ENCODE results near the gene CDKN2AIP. TPM values are rescaled to one million over a fixed set of nuclear protein-coding genes. Genes with fewer than 3 reads are reported as not detected.

Gene CDKN2AIP
- total RNA-seq, 1 experiment from 2014 or later, result 13.4 TPM

DNA sequence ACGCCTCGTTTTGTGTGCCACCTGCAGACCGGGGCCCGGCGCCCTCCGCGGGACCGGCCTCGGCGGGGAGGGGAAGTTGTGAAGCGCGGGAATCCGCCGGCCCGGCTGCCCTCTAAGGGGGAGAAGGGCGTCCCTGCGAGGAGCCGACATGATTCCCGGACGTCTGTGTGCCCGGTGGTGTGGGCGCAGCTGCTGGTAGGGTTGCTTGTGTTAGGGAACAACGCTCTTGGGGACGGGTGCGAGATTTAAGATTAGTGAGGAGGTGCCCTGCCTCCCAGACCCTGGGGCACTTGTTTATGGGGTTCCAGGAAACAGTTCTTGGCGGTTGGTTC lies 627 bp downstream of the CDKN2AIP start:
- ChIA-PET CTCF (no interaction called here), POLR2A (interaction anchor here (0.6 to 3.0 kb wide), 13 partner anchors 10 to 873 kb away, joined by 3 to 32 read pairs (median 5); partner anchors contain the start of genes ING2, RWDD4, TRAPPC11 and WWC2)
- Mint-ChIP-seq H3K9me3 (ENCODE audit: unreplicated experiment) (no peaks in the 10 kb centered on the region), H3K4me3 (ENCODE audit: unreplicated experiment) (peak overlapping the region; percentile 94), H3K36me3 (ENCODE audit: insufficient read depth, unreplicated experiment) (peaks cover 55% of the 10 kb centered on the region), H3K4me1 (ENCODE audit: insufficient read depth, unreplicated experiment) (peaks cover 21% of the 10 kb centered on the region), H3K27me3 (ENCODE audit: insufficient read depth, unreplicated experiment) (no peaks in the 10 kb centered on the region), H3K27ac (ENCODE audit: low read depth, unreplicated experiment) (peak overlapping the region; percentile 84)
- DNase-seq (ENCODE audit: unreplicated experiment), result no peak
- intact Hi-C loops (cut with micrococcal nuclease), result loop anchor here (2.0 kb wide), 1 partner anchor 60 kb away; the partner anchor contains the start of gene ING2
- TF ChIP-seq, protein P1, sequence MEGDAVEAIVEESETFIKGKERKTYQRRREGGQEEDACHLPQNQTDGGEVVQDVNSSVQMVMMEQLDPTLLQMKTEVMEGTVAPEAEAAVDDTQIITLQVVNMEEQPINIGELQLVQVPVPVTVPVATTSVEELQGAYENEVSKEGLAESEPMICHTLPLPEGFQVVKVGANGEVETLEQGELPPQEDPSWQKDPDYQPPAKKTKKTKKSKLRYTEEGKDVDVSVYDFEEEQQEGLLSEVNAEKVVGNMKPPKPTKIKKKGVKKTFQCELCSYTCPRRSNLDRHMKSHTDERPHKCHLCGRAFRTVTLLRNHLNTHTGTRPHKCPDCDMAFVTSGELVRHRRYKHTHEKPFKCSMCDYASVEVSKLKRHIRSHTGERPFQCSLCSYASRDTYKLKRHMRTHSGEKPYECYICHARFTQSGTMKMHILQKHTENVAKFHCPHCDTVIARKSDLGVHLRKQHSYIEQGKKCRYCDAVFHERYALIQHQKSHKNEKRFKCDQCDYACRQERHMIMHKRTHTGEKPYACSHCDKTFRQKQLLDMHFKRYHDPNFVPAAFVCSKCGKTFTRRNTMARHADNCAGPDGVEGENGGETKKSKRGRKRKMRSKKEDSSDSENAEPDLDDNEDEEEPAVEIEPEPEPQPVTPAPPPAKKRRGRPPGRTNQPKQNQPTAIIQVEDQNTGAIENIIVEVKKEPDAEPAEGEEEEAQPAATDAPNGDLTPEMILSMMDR (IDR thresholded peaks at IDR 0.05; ENCODE audit: unreplicated experiment), result no peak
- no TSS peak for BruUV-seq (replicated peaks)

DNA sequence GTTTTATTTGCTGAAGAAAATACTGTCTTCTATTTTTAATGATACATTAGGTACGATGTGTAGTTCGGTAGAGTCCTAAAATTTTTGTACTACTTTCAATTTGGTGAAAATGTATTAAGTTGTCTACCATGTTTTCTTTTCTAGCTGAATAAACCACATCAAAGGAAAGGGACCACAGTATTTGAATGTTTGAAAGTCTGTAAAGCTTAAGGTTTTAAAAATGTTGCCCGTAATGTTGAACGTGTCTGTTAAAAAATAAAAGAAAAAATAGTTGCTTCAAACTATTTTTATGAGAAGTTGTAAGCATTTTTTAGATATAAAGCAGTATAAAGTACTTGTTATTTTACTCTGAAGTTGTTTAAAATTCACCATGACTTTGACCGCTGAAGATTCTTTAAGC lies 3.2 kb downstream of the CDKN2AIP start:
- POLR2A ChIA-PET, result interaction anchor here (0.6 to 1.4 kb wide), 4 partner anchors 9 to 278 kb away, joined by 3 to 4 read pairs (median 3); no protein-coding TSS in a partner anchor

DNA sequence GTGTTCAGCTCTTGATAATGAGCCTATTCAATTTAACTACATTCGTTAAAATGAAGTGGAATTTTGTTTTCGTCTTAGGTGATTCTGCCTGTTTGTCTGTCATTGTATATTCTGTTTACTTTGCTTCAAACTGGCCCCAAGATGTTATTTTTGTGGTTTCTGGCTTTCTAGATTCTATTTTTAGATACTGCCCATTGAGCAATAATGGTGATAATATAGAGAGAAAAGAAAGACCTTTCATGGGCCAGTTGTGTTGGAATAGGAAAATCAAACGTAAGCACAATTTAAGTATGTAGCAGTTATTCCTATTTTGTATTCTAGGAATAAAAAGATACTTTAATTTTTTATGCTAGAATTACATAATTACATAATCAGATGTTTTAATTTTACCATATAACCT lies 4.0 kb downstream of the CDKN2AIP start:
- TF ChIP-seq, protein P1 (IDR thresholded peaks at IDR 0.05; ENCODE audit: unreplicated experiment), result no peak
- Mint-ChIP-seq H3K4me3 (ENCODE audit: unreplicated experiment) (no peak overlapping the region), H3K4me1 (ENCODE audit: insufficient read depth, unreplicated experiment) (peaks cover 21% of the 10 kb centered on the region), H3K9me3 (ENCODE audit: unreplicated experiment) (no peaks in the 10 kb centered on the region), H3K36me3 (ENCODE audit: insufficient read depth, unreplicated experiment) (peaks cover 74% of the 10 kb centered on the region), H3K27ac (ENCODE audit: low read depth, unreplicated experiment) (peak overlapping the region; percentile 63), H3K27me3 (ENCODE audit: insufficient read depth, unreplicated experiment) (no peaks in the 10 kb centered on the region)
- ChIA-PET CTCF (interaction anchor here (1.0 kb wide), 1 partner anchor 55 kb away, joined by 4 read pairs; no protein-coding TSS in a partner anchor), POLR2A (interaction anchor here (1.2 to 1.3 kb wide), 2 partner anchors 8 to 70 kb away, joined by 3 read pairs; no protein-coding TSS in a partner anchor)
- no TSS peak for BruUV-seq (replicated peaks)
- DNase-seq (ENCODE audit: unreplicated experiment), result no peak
- intact Hi-C loops (cut with micrococcal nuclease), result no loop called here

More for the DNA sequence above, 3.2 kb downstream of the CDKN2AIP start:
- no peak for DNase-seq (ENCODE audit: unreplicated experiment)
- no TSS peak for BruUV-seq (replicated peaks)
- H3K9me3 Mint-ChIP-seq (ENCODE audit: unreplicated experiment), result no peaks in the 10 kb centered on the region
- CTCF ChIA-PET, result interaction anchor here (0.5 to 1.0 kb wide), 2 partner anchors 56 to 220 kb away, joined by 4 read pairs; no protein-coding TSS in a partner anchor
- peak overlapping the region; percentile 63 for H3K27ac Mint-ChIP-seq (ENCODE audit: low read depth, unreplicated experiment)
- H3K4me3 Mint-ChIP-seq (ENCODE audit: unreplicated experiment), result no peak overlapping the region
- H3K27me3 Mint-ChIP-seq (ENCODE audit: insufficient read depth, unreplicated experiment), result no peaks in the 10 kb centered on the region
- peaks cover 21% of the 10 kb centered on the region for H3K4me1 Mint-ChIP-seq (ENCODE audit: insufficient read depth, unreplicated experiment)
- intact Hi-C loops (cut with micrococcal nuclease), result no loop called here
- peaks cover 74% of the 10 kb centered on the region for H3K36me3 Mint-ChIP-seq (ENCODE audit: insufficient read depth, unreplicated experiment)
- TF ChIP-seq, protein P1 (IDR thresholded peaks at IDR 0.05; ENCODE audit: unreplicated experiment), result no peak

DNA sequence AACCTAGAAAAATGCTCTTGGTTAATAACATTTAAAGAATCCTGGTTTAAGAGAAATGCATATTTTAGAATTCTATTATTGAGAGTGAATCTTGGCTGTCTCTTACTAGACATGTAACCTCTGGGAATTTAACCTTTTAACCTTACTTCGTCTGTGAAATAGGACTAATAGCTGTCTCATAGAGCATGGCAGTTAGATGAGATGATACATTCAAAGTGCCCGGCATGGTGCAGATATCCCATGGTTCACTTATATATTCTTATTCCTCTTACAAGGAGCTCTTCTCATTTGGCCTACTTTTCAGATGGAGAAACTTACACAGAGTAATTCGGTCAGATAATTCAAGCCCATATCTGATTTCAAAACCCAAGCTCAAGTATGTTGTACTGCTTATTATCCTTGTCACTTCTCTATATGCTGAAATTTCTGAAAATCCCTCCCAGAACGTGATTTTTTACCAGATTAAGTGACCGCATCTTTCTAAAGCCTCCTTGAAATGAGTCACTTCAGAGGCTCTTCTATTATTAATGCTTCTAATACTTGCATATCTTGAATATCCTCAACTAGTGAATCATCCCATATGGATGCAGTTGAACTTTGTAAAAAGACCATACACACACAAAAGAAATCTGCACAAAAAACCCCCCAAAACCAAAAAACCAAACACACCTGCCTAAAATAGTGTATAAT lies 4.9 kb downstream of the CDKN2AIP start:
- Mint-ChIP-seq H3K27ac (ENCODE audit: low read depth, unreplicated experiment) (no peak overlapping the region), H3K36me3 (ENCODE audit: insufficient read depth, unreplicated experiment) (peaks cover 72% of the 10 kb centered on the region), H3K4me1 (ENCODE audit: insufficient read depth, unreplicated experiment) (peaks cover 21% of the 10 kb centered on the region), H3K4me3 (ENCODE audit: unreplicated experiment) (no peak overlapping the region), H3K27me3 (ENCODE audit: insufficient read depth, unreplicated experiment) (no peaks in the 10 kb centered on the region), H3K9me3 (ENCODE audit: unreplicated experiment) (no peaks in the 10 kb centered on the region)
- DNase-seq (ENCODE audit: unreplicated experiment), result no peak
- intact Hi-C loops (cut with micrococcal nuclease), result no loop called here
- CTCF ChIA-PET, result interaction anchor here (0.9 to 1.1 kb wide), 3 partner anchors 24 to 719 kb away, joined by 3 to 5 read pairs (median 4); no protein-coding TSS in a partner anchor
- TF ChIP-seq, protein P1 (IDR thresholded peaks at IDR 0.05; ENCODE audit: unreplicated experiment), result no peak
- BruUV-seq (replicated peaks), result no TSS peak
- POLR2A ChIA-PET, result no interaction called here
